HG03025 (cell line): ENCODE measurements around the gene PTPRT.

ENCODE experiments used
- ATAC-seq: cut with Tn5 transposase; IDR thresholded peaks from one replicate; pipeline ENCODE4 v1.9.1; 2021; ENCODE audit warnings: mild to moderate bottlenecking, moderate library complexity; ENCODE audit not compliant: unreplicated experiment, low FRiP score

PTPRT gene

DNA sequence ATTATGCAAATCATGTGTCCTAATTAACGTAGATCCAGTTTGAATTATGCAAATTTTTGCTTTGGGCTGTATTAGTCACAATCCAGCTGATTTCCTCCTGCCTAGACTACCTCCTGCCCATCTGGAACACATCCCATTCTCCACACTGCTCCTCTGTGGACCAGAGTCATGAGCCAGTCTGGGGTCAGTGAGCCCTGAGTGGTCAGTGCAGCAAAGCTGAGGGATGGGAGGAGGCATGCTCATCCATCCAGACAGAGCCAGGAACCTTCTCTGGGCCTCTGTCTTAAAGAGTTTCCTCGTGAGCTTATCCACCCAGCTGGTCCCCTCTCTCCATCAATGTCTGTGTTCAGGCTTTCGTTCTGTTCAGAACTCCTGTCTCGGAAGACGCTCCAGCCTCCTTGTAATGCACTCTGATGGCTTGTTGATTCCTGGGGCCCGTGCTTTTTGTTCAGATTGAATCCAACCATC, 747.8 kb downstream of the PTPRT start:
- no peak for ATAC-seq

DNA sequence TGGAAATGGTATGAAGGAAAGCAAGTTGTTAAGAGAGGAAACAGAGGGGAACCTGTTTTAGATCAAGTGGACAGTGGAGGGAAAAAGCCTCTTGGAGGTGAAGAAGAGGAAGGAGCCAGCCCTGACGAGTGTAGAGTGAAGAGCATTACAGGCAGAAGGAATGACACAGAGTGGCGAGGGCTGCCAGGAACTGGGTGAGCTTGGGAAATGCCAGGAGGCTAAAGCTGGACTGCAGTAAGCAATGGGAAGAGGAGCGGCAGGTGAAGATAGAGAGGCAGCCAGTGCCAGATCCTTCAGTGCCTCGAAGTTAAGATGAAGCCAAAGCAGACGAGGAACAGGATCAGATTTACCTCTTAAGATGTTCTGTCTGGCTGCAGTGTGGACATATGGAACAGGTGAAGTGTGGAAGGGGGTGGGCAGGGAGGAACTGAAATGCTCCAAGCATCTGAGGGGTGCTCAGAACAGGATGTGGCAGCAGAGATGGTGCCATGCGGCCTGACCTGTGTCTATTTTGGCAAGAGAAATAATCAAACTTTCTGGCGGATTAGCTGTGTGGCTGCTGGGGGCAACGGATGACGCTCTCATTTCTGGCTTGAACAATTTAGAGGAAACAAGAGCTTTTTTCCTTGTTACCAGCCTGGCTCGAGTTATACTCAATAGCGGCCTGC, 748.4 kb downstream of the PTPRT start:
- no peak for ATAC-seq

DNA sequence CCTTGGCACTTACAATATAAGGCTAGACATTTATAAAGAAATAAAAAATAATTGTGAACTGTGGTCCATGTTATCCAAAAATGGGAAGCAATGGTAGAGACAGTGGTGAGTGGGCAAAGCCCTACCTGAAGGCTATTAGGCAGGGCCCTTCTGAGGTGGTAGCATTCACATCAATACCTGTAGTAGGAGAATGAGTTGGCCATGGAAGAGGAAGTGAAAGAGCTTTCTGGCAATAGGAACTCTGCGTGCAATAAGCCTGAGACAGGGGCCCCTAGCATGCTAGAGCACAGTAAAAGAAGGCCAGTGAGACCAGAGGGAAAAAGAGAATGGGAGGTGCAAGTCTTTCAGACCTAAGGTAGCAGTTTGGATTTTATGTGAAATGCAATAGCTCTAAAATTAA, 754.5 kb downstream of the PTPRT start:
- peak; percentile 95 for ATAC-seq

DNA sequence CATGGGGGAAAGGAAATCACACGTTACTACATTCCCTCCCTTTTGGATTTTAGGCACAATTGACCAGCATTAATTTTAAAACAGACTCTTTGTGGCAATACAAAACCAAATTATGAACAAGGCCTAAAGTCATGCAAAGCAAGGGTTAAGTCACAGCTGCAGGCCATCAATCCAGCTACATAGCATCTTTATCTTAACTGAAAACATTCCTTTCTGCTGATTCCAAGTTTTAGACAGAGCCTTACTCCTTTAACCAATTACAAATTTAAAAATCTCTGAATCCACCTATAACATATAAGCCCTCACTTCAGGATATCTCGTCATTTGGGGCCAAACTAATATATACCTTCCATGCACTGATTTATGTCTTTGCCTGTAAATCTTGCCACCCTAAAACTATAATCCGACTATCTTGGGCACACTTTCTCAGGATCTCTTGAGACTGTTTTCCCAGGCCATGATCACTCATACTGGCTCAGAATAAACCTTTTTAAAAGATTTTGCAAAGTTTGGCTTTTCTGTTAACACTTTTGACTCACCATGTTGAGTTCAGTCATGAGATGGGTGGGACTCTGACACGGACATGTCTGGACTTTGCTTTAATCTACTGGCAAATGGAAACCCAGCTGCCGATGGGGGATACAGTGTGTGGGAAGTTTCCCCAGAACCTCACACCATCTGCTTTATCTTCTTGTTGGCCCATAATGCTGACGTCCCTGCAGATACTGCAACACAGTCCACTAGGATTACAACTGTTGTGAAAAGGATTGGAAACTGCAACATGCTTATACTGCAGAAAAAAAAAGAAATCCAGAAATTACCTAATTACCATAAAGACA, 757.0 kb downstream of the PTPRT start:
- ATAC-seq: no peak

DNA sequence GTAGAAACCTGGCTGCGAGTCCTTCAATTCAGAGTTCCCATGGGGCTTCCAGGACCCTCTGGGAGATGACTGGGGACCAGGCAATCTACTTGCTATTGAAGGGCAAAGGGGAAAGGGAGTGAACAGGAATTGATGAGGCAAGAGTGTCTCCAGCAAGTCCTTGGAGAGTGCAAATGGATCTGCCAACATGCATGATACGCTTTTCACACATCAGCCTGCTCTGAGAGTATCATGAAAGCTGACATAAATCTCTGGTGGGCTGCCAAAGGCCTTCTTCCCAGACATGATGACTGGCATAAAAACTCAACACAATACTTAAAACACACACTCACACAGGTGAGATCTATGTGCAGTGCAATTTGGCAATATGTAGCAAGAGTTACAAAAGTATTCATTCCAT, 759.1 kb downstream of the PTPRT start:
- ATAC-seq: no peak

DNA sequence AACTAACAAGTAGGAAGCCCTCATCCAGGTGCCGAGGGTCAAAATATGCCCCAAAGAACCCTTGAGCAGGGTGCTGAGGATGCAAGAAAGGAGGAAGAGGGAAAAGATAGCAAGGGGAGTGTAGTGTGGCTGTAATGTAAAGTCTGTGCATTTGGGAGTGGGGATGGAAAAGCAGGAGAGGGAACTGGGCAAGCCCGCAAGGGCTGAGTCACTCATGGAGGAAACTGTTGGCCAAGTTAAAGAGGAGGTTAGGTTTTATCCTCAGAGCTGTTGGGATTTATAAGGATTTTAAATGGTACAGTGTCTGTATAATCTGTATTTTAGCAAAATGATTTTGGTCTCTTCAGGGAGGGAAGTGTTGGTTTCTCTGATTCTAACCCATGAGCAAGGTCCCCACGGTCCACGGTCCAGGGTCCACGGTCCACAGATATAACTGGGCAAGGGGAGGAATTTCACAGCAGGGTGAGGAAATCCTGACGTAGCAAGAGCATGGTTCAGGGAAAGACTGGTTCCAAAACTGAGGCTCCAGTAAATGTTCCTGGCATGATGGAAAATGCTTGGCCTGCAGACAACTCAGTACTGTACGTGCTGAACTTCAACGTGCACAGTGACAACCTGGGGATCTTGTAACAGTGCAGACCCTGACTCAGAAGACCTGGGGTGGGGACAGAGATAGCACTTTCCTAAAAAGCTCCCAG, 759.8 kb downstream of the PTPRT start:
- no peak for ATAC-seq

DNA sequence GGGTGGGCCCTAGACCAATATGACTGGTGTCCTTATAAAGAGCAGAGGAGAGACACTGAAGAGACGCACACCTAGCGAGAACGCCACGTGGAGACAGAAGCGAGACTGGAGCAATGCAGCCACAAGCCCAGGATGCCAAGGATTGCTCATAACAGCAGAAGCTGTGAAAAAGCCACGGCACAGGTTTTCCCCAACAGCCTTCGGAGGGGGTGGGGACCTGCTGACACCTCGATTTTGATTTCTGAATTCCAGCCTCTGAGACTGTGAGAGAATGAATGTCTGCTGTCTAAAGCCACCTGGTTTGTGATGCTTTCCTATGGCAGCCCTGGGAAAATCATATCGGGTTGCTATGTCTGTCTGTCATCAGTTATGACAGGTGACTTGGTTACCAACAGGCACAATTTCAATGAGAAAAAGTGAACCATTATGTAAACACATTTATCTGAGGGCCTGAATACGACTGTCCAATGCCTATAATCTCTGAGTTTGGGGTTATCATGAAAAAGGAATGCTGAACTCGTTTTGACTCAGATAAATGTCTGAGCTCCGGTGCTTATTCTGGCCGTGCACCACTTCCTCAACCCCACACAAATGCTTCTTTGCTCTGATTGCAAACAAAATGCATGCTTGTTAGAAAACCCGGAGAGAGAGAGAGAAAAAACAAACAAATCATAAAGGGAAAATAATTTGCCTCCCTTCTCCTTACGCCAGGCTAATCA, 769.7 kb downstream of the PTPRT start:
- no peak for ATAC-seq

DNA sequence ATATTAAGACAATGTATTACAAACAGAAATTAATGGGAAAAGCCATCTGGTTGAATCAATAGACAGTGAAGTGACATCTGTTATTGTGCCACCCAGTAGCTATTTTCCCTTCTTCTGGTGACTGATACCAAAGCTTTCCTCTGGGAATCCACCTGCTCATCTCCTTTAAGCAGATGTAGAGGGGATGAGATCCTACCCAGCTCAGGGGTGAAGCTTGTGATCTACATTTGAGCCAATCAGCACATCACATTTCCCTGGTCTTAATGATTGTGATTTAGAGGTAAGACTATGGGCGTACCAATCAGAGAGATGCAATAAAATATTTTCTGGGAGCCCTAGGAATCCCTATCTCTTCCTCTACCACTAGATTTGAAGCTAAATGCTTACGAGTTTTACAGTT, 782.9 kb downstream of the PTPRT start:
- ATAC-seq: no peak

DNA sequence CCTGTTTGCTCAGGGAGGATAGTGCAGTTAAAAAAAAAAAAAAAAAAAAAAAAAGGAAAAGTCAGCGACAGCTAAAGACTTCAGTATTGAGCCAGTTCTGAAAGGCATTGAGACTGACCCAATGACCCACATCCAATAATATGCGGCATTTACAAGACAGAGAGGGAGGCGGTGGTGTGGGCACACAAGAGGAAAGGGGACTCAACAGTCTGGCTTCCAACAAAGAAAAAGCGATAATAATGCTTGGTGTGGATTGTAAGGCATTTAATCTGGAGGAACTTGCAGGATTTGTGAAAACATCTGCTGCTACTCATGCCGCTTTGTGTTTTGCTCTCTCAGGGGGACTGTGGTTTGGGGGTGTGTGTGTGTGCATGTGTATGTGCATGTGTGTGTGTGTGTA, 787.3 kb downstream of the PTPRT start:
- no peak for ATAC-seq

DNA sequence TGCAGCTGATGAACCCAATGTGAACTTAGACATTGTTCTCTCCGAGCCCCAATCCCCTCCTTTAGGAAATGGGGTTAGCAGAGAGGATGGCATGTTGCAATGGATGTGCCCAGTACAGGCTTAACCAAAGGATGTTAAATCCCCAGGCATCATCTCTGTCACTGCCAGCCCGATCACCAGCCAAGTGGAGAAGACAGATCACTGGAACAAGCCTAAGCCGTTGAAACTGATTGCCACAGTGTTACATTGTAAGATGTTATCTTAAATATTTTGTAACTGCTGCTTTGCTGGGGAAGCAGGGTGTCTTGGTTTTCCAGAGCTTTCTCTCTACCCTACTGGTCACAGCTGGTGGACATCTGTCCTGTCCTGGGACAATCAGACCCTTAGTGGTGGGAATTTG, 788.1 kb downstream of the PTPRT start:
- no peak for ATAC-seq

DNA sequence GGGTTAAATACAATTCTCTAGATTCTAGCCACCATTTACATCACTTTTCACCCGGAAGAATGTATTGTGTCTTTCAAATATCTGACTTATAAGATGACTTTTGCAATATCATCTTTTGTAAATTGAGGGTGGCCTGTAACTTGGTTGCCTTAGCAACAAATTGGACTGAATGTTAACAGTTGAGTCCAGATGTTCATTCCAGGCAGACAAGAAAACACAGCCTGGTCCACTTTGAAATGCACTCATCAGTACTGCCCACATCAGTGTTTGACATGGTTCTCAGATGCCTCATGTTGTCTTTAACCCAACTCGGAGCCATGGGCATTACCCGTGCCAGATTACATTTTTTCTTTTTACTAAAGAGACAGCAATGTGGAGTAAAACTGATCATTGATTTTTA, 789.9 kb downstream of the PTPRT start:
- ATAC-seq: no peak

DNA sequence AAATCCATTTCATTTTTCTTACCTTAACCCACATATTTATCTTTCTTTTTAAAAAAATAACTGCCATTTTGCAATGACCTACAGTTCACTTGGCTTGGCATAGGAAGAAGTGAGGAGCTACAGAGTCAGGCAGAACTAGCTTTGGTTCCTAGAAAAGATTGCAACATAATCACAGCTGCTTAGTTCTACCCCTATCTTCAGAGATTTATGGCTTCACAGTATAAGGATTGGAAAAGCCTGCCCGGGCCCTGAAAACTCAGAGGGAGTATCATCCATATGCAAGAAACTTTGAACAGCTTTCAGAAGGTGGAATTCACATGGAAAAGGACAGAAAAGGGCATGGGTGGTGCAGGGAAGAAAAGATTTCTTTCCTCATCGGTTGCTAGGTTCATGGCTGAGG, 797.3 kb downstream of the PTPRT start:
- no peak for ATAC-seq

DNA sequence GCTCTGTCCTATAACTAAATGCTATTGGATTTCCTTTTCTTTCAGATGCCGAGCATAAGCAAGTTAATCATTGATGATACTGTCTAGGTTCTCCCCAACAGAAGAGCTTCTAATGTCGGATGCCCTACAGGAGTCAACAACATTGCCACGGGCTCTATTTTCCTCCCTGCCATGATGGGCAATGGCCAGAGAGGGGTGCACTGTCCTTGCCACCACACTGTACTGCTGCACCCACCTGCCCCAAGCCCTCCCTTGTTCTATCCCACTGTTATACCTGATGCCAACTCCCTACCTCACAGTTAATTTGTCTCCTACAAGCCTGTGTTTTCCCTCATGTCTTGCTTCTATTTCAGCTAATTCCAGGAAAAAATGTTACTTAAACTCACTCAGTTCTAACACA, 797.9 kb downstream of the PTPRT start:
- no peak for ATAC-seq

DNA sequence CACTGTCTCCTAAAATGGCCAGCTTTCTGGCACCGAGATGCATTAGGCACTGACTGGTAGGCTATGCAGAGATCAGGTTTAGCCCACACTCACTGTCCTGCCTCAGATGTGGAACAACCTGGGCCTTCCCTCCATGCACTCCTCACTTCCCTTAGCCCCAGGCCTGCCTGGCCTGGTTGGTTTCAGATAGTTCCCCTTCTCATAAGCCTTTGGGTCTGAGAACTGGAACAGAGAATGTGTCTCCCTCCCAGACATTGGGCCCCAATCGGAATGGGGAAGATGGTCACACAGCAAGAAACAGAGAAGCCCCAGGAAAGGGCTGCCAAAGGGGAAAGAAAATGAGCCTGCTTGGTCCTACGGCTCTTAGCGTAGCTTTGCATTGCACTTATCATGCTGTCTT, 809.4 kb downstream of the PTPRT start:
- ATAC-seq: no peak

DNA sequence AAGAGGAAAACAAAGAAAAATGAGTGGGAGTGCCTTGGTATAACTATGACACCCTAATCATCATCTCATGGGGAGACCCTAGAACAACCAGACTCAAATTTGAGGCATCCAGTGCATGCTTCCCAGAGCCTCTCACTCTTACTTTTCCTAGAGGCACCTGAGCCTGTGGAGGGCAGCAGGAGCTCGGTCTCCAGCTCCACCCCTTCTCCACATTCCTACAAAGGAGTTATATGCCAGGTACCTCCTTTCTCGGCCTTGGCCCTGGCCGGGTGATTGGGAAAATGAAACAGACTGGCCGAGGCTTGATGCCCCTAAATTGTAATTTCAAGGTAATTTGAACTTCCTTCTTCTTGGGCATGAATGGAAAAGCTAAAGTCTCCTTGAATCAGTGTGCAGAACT, 810.3 kb downstream of the PTPRT start:
- ATAC-seq: no peak

DNA sequence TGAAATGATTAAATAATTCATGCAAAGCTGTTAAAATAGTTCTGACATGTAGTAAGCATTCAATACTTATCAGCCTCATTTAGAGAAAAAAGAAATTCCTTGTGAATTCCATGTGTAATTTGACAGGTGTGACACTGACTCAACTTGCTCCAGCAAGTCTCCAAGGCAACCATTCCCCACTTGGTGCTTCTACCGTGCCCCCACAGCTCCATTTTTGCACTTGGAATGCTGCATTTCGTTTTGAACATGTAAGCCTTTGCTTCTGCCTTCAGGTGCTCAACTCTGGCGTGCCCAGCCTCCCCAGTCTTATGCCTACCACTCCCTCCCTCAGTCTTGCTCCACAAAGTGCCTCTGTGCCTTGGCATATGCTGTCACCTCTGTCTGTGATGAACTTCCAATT, 810.9 kb downstream of the PTPRT start:
- ATAC-seq: no peak

DNA sequence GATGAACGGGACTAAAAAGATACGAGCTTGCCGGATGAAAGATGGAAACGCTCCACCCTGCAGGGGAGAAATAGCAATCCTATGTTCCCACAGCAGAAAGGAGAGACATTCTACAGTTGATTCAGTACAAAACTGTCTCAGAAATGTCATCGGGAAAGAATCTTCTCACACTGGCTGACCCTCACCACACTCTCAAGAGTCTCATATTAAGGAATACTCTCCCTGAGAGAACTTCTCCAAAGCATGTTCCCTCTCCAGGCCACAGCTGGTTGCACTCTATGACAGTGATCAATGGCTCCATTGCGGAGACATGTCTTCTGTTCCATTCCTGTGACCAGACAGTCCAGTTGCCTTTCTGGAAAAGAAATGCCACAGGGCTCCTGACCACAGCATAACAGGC, 813.6 kb downstream of the PTPRT start:
- no peak for ATAC-seq

DNA sequence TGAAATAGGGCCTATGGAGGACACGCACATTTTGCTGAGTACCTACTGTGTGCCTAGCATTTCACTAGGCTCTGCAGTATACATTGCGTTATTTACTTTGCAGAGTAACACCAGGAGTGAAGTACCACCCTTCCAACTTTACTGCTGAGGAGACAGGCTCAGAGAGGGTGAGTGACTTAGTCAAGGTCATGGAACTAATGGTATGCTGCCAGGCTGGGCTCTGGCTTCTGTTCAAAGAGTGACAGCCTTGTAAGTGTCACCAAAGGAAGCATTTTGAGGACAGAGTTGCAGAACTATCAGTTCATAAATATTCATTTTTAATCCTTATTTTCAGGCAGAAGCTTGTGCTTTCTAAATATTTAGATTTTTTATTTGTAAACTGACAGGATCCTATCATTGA, 816.7 kb downstream of the PTPRT start:
- no peak for ATAC-seq

DNA sequence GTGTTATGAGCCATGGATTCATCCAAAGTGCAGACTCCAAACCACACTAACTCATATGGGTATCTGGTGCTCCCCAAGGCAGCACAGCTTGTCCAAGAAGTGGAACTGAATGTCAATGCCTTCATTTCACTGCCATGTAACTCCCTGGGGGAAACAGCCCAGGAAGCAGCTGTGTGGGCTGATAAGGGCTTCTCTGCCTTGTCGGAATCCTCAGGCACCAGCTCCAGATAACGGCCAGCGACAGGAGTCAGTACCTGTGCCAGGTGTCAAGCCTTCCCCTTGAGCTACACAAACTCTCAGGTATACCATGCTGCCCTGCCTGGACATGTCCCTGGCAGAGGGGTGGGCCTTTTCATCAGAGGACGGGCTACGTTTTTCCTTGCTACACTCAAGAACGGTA, 819.6 kb downstream of the PTPRT start:
- no peak for ATAC-seq

DNA sequence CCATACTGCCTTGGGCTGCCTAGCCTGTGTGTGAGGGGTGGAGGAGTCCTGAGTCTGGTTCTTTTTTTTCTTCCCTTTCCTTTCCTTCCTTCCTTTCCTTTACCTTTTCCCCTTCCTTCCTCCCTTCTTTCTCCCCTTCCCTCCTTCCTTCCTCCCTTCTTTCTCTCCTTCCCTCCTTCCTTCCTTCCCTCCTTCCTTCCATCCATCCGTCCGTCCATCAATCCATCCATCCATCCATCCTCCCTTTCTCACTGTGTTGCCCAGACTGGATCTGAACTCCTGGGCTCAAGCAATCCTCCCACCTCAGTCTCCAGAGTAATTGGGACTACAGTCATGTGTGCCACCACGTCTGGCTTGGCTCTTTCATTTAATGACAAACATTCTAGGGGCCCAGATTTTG, 820.8 kb downstream of the PTPRT start:
- ATAC-seq: no peak

DNA sequence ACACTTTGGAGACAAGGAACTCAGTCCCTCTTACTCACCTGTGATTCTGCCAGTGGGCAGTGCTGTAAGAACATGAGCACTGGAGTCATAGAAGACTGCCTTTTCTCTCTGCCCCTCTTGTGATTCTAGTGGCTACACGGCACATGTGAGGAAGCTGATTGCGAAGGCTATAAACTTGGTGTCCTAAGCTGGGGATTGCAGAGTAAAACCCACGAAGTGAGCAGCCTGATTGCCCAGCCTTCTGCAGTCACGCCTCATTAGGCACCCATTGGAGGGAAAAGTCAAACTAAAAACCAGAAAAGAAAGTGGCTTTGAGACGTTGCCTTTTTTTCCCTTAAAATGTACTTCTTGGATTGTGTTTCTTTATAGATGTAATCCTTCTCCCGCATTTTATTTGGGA, 823.1 kb downstream of the PTPRT start:
- ATAC-seq: no peak
